Endometrial microvascular endothelial cells (primary cell): Measurements from ENCODE around the gene UBL4A. TPM values are rescaled to one million over a fixed set of nuclear protein-coding genes. Genes with fewer than 3 reads are reported as not detected.

Source experiments
- in situ Hi-C: cut with HindIII; loops from 2 replicates; pipeline ENCODE4 v1.10.0; 2017; ENCODE audit warnings: low sequenced_read_pairs, low pct_unique_long_range_greater_than_20kb; ENCODE audit errors: inconsistent ontology term
- total RNA-seq: library from RNA; depleted of rRNA; stranded (reverse); fragments of >200 nt; gene quantifications from one replicate; pipeline ENCODE4 v1.2.3, GENCODE V29; 2015; ENCODE audit errors: inconsistent ontology term

UBL4A gene
- 59.1 TPM for total RNA-seq

DNA sequence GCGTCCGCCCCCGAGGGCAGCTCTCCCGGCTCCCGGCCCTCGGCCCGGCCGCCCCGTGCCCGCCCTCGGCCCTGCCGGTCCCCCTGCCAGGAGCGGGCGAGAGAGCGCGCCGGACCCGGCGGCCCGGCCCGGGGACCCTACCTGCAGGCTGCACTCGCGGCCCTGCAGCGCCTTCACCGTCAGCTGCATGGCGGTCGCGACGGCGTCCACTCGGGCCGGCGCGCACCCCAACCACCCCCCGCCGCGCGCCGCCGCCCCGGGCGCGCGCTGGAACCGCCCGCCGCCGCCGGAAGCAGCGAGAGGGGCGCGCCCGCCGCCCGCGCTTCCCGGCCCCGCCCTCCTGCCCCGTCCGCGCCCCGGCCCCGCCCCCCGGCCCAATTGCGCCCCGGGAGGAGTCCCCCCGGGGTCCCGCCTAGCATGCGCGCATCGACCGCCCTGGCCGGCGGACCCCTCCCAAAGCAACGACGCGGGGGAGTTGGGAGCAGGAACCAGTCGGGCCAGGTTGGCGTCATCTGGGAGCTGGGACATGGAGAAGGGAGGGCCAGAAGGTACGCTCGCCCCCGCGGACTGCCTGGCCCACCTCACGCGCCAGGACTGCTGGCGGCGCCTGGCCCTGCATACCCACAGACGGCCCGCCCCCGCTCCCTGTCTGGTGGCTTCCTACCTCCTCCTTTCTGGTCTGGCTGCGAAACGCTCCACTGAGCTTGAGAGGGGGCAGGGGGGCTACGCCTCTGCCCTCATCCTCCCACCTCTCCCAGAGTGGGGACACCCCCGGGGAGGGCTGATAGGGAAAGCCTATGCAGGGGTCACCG lies at the start of gene UBL4A:
TSS of gene UBL4A (minus strand) at position 220 of the 812 bp plus-strand sequence. CDS start at position 189, 31 bp downstream.
- in situ Hi-C loops, result no loop called here

GRCh38 chrX:154535892-154536291 lies 49.5 kb upstream of the UBL4A start:
- in situ Hi-C loops, result no loop called here

GRCh38 chrX:154534526-154535322 lies 48.3 kb upstream of the UBL4A start:
- in situ Hi-C loops, result no loop called here

GRCh38 chrX:154532690-154533089 lies 46.3 kb upstream of the UBL4A start:
- in situ Hi-C loops, result no loop called here

DNA sequence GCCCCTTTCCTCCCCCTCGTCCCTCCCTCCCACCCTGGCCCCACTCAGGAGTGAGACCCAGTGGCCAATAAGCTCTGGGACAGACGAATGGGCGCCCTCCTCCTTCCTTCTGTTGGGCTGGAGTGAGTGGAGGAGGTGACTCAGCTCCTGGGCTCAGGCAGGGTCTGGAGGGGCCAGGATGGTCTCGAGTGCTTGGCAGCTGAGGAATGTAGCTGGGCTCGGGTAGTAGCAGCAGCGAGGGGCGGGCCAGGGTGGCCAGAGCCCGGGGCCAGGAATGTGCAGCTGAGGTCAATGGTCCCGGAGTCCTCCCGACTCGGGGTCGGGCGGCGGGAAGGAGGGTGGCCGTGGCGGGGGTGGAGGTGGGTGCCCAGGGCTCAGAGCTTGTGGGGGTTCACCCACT lies 45.2 kb upstream of the UBL4A start:
- in situ Hi-C loops, result no loop called here

GRCh38 chrX:154530286-154530685 lies 43.9 kb upstream of the UBL4A start:
- in situ Hi-C loops, result no loop called here

- in situ Hi-C loops, result no loop called here
Observed at GRCh38 chrX:154529206-154529612, 42.8 kb upstream of the UBL4A start.

DNA sequence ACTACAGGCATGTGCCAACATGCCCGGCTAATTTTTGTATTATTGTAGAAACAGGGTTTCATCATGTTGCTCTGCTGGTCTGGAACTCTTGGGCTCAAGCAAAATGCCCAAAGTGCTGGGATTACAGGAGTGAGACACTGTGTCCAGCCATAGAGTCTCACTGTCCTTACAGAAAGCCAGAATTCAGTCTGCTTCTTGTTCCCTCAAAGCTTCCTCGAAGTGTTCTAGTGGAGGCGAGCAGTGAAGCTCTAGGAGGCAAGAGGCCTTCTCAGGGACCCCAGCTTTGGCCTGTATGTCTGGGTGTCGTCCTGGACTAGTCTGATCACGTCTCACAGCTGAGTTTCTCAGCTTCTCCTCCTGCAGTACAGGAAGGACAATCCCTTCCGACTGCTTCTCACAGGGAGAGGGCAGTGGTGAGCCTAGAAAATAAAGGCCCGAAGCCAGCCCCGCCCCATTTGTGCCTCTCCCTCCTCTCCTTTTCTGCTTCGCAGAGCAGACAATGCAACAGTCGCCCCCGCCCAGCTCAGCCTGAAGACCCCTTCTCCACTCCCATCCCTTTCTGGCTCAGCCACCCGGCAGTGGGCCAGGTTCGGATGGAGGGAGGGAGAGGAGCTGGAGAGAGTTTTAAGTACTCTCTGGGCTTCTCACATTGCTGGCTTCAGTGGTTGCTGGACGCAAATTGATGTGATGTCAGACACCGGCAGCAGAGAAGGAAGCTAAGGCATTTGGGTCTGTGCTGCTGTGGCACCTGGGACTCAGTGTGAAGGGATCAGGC lies 40.7 kb upstream of the UBL4A start:
- in situ Hi-C loops, result no loop called here

DNA sequence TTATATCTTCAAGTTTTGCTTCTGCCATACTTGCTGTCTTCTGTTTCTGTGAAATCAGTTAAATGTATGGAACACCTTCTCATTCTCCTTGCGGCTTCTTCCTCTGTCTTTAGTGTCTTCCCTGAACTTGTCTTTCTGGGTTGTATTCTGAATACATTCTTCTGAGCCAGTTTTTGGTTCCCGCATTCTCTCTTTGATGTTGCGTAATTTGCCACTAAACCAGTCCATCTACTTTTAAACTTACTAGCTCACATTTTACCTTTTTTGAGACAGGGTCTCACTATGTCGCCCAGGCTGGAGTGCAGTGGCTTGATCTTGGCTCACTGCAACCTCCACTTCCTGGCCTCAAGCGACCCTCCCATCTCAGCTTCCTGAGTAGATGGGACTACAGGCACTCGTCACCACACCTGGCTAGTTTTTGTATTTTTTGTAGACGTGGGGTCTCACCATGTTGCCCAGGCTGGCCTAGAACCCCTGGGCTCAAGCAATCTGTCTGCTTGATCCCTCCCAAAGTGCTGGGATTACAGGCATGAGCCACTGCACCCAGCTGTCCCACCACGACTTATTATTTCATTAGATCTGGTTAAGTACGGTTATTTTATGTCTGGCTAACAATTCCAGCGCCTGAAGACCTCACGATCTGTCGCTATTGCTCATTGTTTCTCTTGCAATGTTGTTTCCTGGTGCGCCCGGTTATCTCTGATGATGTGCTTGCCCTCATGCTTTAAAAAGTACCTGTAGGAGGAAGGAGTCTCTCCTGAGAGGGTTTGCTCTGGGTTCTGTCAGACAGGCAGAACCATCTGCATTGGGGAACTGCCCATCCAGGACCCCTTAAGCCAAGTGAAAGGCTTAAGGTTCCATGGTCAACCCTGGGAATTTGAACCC lies 39.4 kb upstream of the UBL4A start:
- in situ Hi-C loops, result no loop called here

GRCh38 chrX:154519389-154519788 lies 33.0 kb upstream of the UBL4A start:
- in situ Hi-C loops, result no loop called here

- in situ Hi-C loops, result no loop called here
Observed at GRCh38 chrX:154517101-154517781, 30.8 kb upstream of the UBL4A start.

GRCh38 chrX:154516656-154517100 lies 30.3 kb upstream of the UBL4A start:
- in situ Hi-C loops, result no loop called here

GRCh38 chrX:154515966-154516655 lies 29.7 kb upstream of the UBL4A start, which contains the start of gene FAM3A:
Gene FAM3A, minus strand, starts transcription at chrX:154516232. Its CDS starts 460 bp downstream, at chrX:154515772.
- in situ Hi-C loops, result no loop called here

DNA sequence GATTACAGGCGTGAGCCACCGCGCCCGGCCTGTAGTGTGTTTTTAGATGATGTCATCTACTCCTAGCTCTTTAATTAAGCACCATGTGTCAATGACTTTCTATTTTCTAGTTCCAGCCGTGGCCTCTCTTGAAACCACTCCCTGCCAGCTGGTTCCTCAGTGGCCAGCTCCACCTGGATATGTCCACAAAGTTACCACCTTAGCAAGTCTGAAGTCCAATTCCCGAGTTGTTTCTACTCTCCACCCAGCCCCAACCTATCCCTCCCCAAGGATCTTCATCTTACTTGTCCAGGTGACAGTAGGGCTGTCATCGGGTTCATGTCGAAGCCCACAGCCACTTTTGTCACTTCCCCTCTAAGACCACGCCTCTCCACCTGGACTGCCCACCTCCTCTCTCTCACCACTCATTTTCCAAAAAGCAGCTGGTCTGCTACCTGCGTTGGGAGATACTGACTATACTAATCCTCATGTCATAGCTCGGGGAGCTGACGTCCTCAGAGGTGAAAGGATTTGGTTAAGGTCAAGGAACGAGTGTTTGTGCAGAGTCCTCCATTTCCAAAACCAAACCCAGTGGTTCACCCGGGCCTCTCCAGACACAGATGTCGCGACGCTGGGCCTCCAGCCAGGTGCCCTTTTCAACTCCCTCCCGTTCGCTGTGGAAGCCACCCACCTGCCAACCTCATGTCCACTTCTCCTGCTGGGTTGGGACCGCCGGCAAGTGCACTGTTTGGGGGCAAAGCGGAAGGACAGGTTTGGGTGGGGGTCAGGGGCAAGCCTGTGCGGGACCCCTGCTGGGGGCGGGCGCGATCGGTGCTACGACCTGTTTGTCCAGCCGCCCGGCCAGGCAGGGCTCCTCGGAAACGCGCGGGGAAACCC lies 28.9 kb upstream of the UBL4A start:
- in situ Hi-C loops, result no loop called here

GRCh38 chrX:154513716-154514115 lies 27.3 kb upstream of the UBL4A start:
- in situ Hi-C loops, result no loop called here

DNA sequence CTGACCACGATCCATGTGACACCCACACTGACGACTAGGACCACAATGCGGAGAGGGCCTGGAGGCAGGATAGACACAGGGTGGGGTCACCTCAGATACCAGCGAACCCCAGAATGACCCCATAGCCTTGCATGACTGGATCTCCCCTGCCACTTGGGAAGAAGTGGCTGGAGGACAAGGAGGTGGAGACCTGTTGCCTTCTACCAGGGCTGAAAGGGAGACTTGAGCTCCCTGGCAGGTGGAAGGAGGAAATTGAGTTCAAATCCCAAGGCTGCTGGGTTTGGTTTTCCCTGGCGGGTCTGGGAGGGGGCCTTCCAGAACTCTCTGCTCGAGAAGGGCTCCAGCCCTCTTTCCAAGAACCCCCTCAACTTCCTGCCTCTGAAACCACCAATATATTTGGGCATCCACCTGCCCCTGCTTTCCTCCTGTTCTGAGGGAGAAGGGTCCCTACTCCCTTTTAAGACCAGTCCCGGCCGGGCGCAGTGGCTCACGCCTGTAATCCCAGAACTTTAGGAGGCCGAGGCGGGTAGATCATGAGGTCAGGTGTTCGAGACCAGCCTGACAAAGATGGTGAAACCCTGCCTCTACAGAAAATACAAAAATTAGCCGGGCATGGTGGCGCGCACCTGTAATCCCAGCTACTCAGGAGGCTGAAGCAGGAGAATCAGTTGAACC lies 26.6 kb upstream of the UBL4A start:
- in situ Hi-C loops, result no loop called here
